RWPE1 (cell line): ENCODE measurements around the gene GALNT18.

ENCODE experiments used
- CTCF ChIA-PET: fragments of 350-600 bp; sonication (Branson Sonifier 250); formaldehyde crosslinking; extraction: SDS; loops from one replicate; lab custom pipeline; 2021; lab: Yijun Ruan, JAX
- POLR2A ChIA-PET: fragments of 400-600 bp; formaldehyde crosslinking; extraction: SDS; loops from one replicate; lab custom pipeline; 2020; ENCODE audit warnings: antibody characterized with exemption; ENCODE audit not compliant: low non-redundant PET; lab: Yijun Ruan, JAX
- DNase-seq: peaks from one replicate; pipeline ENCODE4 v3.0.0; 2012; ENCODE audit warnings: low spot score
- H3K27ac ChIP-seq: fragments of 450-650 bp; 2 replicates; pipeline ENCODE4 v1.5.1; 2017
- CTCF ChIP-seq: fragments of 450-650 bp; conservative IDR thresholded peaks from 2 replicates; pipeline ENCODE4 v1.5.1; 2017; ENCODE audit warnings: low read depth, mild to moderate bottlenecking

Gene GALNT18

GRCh38 chr11:11604370-11604990 lies 17.3 kb downstream of the GALNT18 start:
- TF ChIP-seq CTCF, result no peak
- H3K27ac ChIP-seq, result no peak overlapping the region
- DNase-seq, result no peak
- POLR2A ChIA-PET, result no interaction called here
- CTCF ChIA-PET, result interaction anchor here (0.5 to 0.6 kb wide), 2 partner anchors 80 to 95 kb away, joined by 3 read pairs; no protein-coding TSS in a partner anchor

- ChIA-PET CTCF (no interaction called here), POLR2A (no interaction called here)
- no peak overlapping the region for H3K27ac ChIP-seq
- no peak for DNase-seq
- TF ChIP-seq CTCF, result no peak
Observed at GRCh38 chr11:11602011-11602410, 19.8 kb downstream of the GALNT18 start.

- ChIA-PET CTCF (interaction anchor here (0.6 kb wide), 1 partner anchor 905 kb away, joined by 3 read pairs; no protein-coding TSS in a partner anchor), POLR2A (no interaction called here)
- no peak for DNase-seq
- no peak overlapping the region for H3K27ac ChIP-seq
- no peak for TF ChIP-seq CTCF
Observed at GRCh38 chr11:11600288-11600687, 21.5 kb downstream of the GALNT18 start.

GRCh38 chr11:11598243-11598642 lies 23.6 kb downstream of the GALNT18 start:
- CTCF ChIA-PET, result no interaction called here
- H3K27ac ChIP-seq, result no peak overlapping the region
- POLR2A ChIA-PET, result no interaction called here
- no peak for DNase-seq
- no peak for TF ChIP-seq CTCF

GRCh38 chr11:11594162-11594561 lies 27.6 kb downstream of the GALNT18 start:
- CTCF ChIA-PET, result no interaction called here
- H3K27ac ChIP-seq, result no peak overlapping the region
- DNase-seq, result no peak
- no peak for TF ChIP-seq CTCF
- POLR2A ChIA-PET, result no interaction called here

GRCh38 chr11:11592146-11592684 lies 29.6 kb downstream of the GALNT18 start:
- ChIA-PET POLR2A (no interaction called here), CTCF (interaction anchor here (0.6 kb wide), 1 partner anchor 660 kb away, joined by 3 read pairs; no protein-coding TSS in a partner anchor)
- H3K27ac ChIP-seq, result no peak overlapping the region
- TF ChIP-seq CTCF, result no peak
- no peak for DNase-seq
